ENCODE measurements around the gene MEP1B. TPM values are rescaled to one million over a fixed set of nuclear protein-coding genes. Genes with fewer than 3 reads are reported as not detected.

MEP1B gene
- total RNA-seq, 3 donors from 2014 or later (not counting 1 experiment from before 2014, with no cell fraction given): not detected

GRCh38 chr18:32242395-32242794 is 52.6 kb downstream of the MEP1B start:
- ATAC-seq: no peak
- WGBS (ENCODE audit: insufficient coverage): 97% methylated on average over 2 of the region's 2 CpGs
- no peaks in the 10 kb centered on the region for H3K4me1 Mint-ChIP-seq

GRCh38 chr18:32243358-32243757 is 53.5 kb downstream of the MEP1B start:
- no peak for ATAC-seq
- Histone ChIP-seq H3K4me1 (ENCODE audit: control insufficient read depth, insufficient read depth, low read length) (no peaks in the 10 kb centered on the region), H3K4me3 (ENCODE audit: low read length) (no peak overlapping the region), H3K27ac (ENCODE audit: low read length) (no peak overlapping the region), H3K9me3 (ENCODE audit: control insufficient read depth, insufficient read depth, low read length) (no peaks in the 10 kb centered on the region), H3K27me3 (ENCODE audit: control insufficient read depth, insufficient read depth, low read length) (no peaks in the 10 kb centered on the region), H3K36me3 (ENCODE audit: control insufficient read depth, insufficient read depth, low read length) (no peaks in the 10 kb centered on the region)
- no peaks in the 10 kb centered on the region for H3K36me3 Mint-ChIP-seq
- DNase-seq: no peak
- H3K4me1 Mint-ChIP-seq: no peaks in the 10 kb centered on the region
- TF ChIP-seq CTCF (IDR thresholded peaks at IDR 0.05): no peak
- H3K27ac Mint-ChIP-seq: no peak overlapping the region
- no peak overlapping the region for H3K4me3 Mint-ChIP-seq
- WGBS (ENCODE audit: insufficient coverage): 86% methylated on average over 6 of the region's 6 CpGs
- H3K9me3 Mint-ChIP-seq: no peaks in the 10 kb centered on the region
- intact Hi-C loops (cut with micrococcal nuclease): no loop called here
- H3K27me3 Mint-ChIP-seq (ENCODE audit: low read depth in 2 of 2): peaks cover 3 to 16% of the 10 kb centered on the region in 2 donors

More at GRCh38 chr18:32242395-32242794, 52.6 kb downstream of the MEP1B start:
- Histone ChIP-seq H3K36me3 (ENCODE audit: control insufficient read depth, insufficient read depth, low read length) (no peaks in the 10 kb centered on the region), H3K9me3 (ENCODE audit: control insufficient read depth, insufficient read depth, low read length) (no peaks in the 10 kb centered on the region), H3K27ac (ENCODE audit: low read length) (no peak overlapping the region), H3K4me3 (ENCODE audit: low read length) (no peak overlapping the region), H3K27me3 (ENCODE audit: control insufficient read depth, insufficient read depth, low read length) (no peaks in the 10 kb centered on the region), H3K4me1 (ENCODE audit: control insufficient read depth, insufficient read depth, low read length) (no peaks in the 10 kb centered on the region)
- Mint-ChIP-seq H3K36me3 (no peaks in the 10 kb centered on the region), H3K4me3 (no peak overlapping the region), H3K27me3 (ENCODE audit: low read depth in 2 of 2) (peaks cover 11 to 25% of the 10 kb centered on the region in 2 donors), H3K9me3 (no peaks in the 10 kb centered on the region), H3K27ac (no peak overlapping the region)
- intact Hi-C loops (cut with micrococcal nuclease): no loop called here
- no peak for TF ChIP-seq CTCF (IDR thresholded peaks at IDR 0.05)
- no peak for DNase-seq

- ATAC-seq: no peak
- H3K4me3 Mint-ChIP-seq: no peak overlapping the region
- Histone ChIP-seq H3K9me3 (ENCODE audit: control insufficient read depth, insufficient read depth, low read length) (no peaks in the 10 kb centered on the region), H3K27me3 (ENCODE audit: control insufficient read depth, insufficient read depth, low read length) (no peaks in the 10 kb centered on the region), H3K27ac (ENCODE audit: low read length) (no peak overlapping the region), H3K4me3 (ENCODE audit: low read length) (no peak overlapping the region), H3K4me1 (ENCODE audit: control insufficient read depth, insufficient read depth, low read length) (no peaks in the 10 kb centered on the region), H3K36me3 (ENCODE audit: control insufficient read depth, insufficient read depth, low read length) (no peaks in the 10 kb centered on the region)
- DNase-seq: no peak
- no peaks in the 10 kb centered on the region for H3K4me1 Mint-ChIP-seq
- no peak for TF ChIP-seq CTCF (IDR thresholded peaks at IDR 0.05)
- WGBS (ENCODE audit: insufficient coverage): 75% methylated on average over 5 of the region's 5 CpGs
- H3K36me3 Mint-ChIP-seq: no peaks in the 10 kb centered on the region
- intact Hi-C loops (cut with micrococcal nuclease): no loop called here
- peaks cover 3 to 23% of the 10 kb centered on the region in 2 donors for H3K27me3 Mint-ChIP-seq (ENCODE audit: low read depth in 2 of 2)
- no peaks in the 10 kb centered on the region for H3K9me3 Mint-ChIP-seq
- H3K27ac Mint-ChIP-seq: no peak overlapping the region
Observed at GRCh38 chr18:32244881-32245280, 55.0 kb downstream of the MEP1B start.

Measured in natural killer cell (primary cell).